OCI-LY7 (cell line): Measurements from ENCODE around the gene TRAPPC10. TPM values are rescaled to one million over a fixed set of nuclear protein-coding genes. Genes with fewer than 3 reads are reported as not detected.

Experiments used
- BruUV-seq: library from RNA; stranded (reverse); fragments of 400-500 nt; replicated peaks from 2 replicates; lab custom pipeline; 2021; lab: Mats Ljungman, UMichigan
- CTCF ChIA-PET: fragments of 300-600 bp; sonication (Branson Sonifier 250); formaldehyde crosslinking; loops from one replicate; lab custom pipeline; 2022; ENCODE audit warnings: antibody characterized with exemption; ENCODE audit not compliant: unreplicated experiment; lab: Charles Lee
- POLR2A ChIA-PET: fragments of 300-600 bp; sonication (Branson Sonifier 250); formaldehyde crosslinking; loops from one replicate; lab custom pipeline; 2022; ENCODE audit warnings: antibody characterized with exemption; lab: Charles Lee
- DNase-seq: peaks from one replicate; pipeline ENCODE4 v3.0.0-alpha.2; 2015; ENCODE audit warnings: low spot score
- H2AFZ ChIP-seq: fragments of 200-600 bp; sonication (generic), shearing (Covaris generic); 2 replicates; pipeline ENCODE4 v1.6.1; 2014; ENCODE audit warnings: mild to moderate bottlenecking, antibody characterized with exemption, low read length, moderate library complexity
- H3K27ac ChIP-seq: fragments of 200-600 bp; sonication (generic); 2 replicates; pipeline ENCODE4 v1.5.1; 2014; ENCODE audit warnings: mixed run types, low read depth, mild to moderate bottlenecking, moderate library complexity, low read length, inconsistent platforms; ENCODE audit not compliant: poor library complexity, severe bottlenecking
- H3K36me3 ChIP-seq: fragments of 200-600 bp; sonication (generic); 2 replicates; pipeline ENCODE4 v1.6.1; 2014; ENCODE audit warnings: mild to moderate bottlenecking, antibody characterized with exemption, low read length, moderate library complexity, mixed read lengths; ENCODE audit not compliant: insufficient read depth
- H3K4me1 ChIP-seq: fragments of 200-600 bp; sonication (generic); 2 replicates; pipeline ENCODE4 v1.5.1; 2014; ENCODE audit warnings: mild to moderate bottlenecking, low read length; ENCODE audit not compliant: insufficient read depth, poor library complexity, severe bottlenecking
- H3K4me2 ChIP-seq: fragments of 200-600 bp; sonication (generic); 2 replicates; pipeline ENCODE4 v1.6.1; 2014; ENCODE audit warnings: mild to moderate bottlenecking, low read length
- H3K4me3 ChIP-seq: fragments of 200-600 bp; sonication (generic); 2 replicates; pipeline ENCODE4 v1.5.1; 2014; ENCODE audit warnings: mild to moderate bottlenecking, low read depth, low read length; ENCODE audit not compliant: poor library complexity, severe bottlenecking
- H3K79me2 ChIP-seq: fragments of 200-600 bp; sonication (generic); 2 replicates; pipeline ENCODE4 v1.6.1; 2016; ENCODE audit warnings: low read depth, mild to moderate bottlenecking, low read length, moderate library complexity, mixed read lengths; ENCODE audit not compliant: insufficient read depth
- H3K9me2 ChIP-seq: fragments of 200-600 bp; sonication (generic); 2 replicates; pipeline ENCODE4 v1.6.1; 2016; ENCODE audit warnings: mild to moderate bottlenecking, low read length, mixed read lengths; ENCODE audit not compliant: insufficient read depth
- H3K9me3 ChIP-seq: fragments of 200-600 bp; sonication (generic); 2 replicates; pipeline ENCODE4 v1.6.1; 2014; ENCODE audit warnings: mild to moderate bottlenecking, mixed run types, low read length, mixed read lengths
- H4K20me1 ChIP-seq: fragments of 200-600 bp; sonication (generic); 2 replicates; pipeline ENCODE4 v1.6.1; 2014; ENCODE audit warnings: mild to moderate bottlenecking, antibody characterized with exemption, low read length, moderate library complexity, mixed read lengths; ENCODE audit not compliant: insufficient read depth
- EZH2phosphoT487 ChIP-seq: fragments of 200-600 bp; sonication (generic); IDR thresholded peaks from 2 replicates; pipeline ENCODE4 v1.6.1; 2018; ENCODE audit warnings: low read depth, borderline replicate concordance, mild to moderate bottlenecking, mixed run types, antibody characterized with exemption, low read length, moderate library complexity, mixed read lengths
- intact Hi-C: fragments of 100-400 bp; cut with micrococcal nuclease; formaldehyde crosslinking; loops from one replicate; pipeline ENCODE4 v1.10.0; 2022; ENCODE audit not compliant: unreplicated experiment
- total RNA-seq, 2 experiments: library from RNA; depleted of rRNA in 1 of 2; stranded (reverse); fragments of >200 nt in 1 of 2; shearing (Covaris generic) in 1 of 2; gene quantifications; 2 replicates each; pipeline ENCODE4 v1.2.3, GENCODE V29; 2014 to 2022
- TF ChIP-seq, protein P1 (sequence below): fragments of 200-600 bp; sonication (generic); conservative IDR thresholded peaks from 2 replicates; pipeline ENCODE4 v1.5.1; 2014; ENCODE audit warnings: mild to moderate bottlenecking, antibody characterized with exemption, low read length, moderate library complexity, mixed read lengths

Gene TRAPPC10
- total RNA-seq, 2 experiments from 2014 or later: 37.4 to 54.7 TPM

GRCh38 chr21:43971201-43971991 is 40.7 kb upstream of the TRAPPC10 start:
- ChIA-PET POLR2A (no interaction called here), CTCF (no interaction called here)
- intact Hi-C loops: no loop called here
- H3K4me3 ChIP-seq: no peak overlapping the region
- H3K4me2 ChIP-seq: no peak overlapping the region
- no peak overlapping the region for H2AFZ ChIP-seq
- no peak overlapping the region for H3K27ac ChIP-seq
- no peaks in the 10 kb centered on the region for H3K79me2 ChIP-seq
- no peaks in the 10 kb centered on the region for H3K4me1 ChIP-seq
- DNase-seq: no peak
- no TSS peak for BruUV-seq
- no peaks in the 10 kb centered on the region for H3K9me3 ChIP-seq
- no peaks in the 10 kb centered on the region for H3K9me2 ChIP-seq
- H3K36me3 ChIP-seq: no peaks in the 10 kb centered on the region
- no peak for TF ChIP-seq EZH2phosphoT487
- TF ChIP-seq, protein P1, sequence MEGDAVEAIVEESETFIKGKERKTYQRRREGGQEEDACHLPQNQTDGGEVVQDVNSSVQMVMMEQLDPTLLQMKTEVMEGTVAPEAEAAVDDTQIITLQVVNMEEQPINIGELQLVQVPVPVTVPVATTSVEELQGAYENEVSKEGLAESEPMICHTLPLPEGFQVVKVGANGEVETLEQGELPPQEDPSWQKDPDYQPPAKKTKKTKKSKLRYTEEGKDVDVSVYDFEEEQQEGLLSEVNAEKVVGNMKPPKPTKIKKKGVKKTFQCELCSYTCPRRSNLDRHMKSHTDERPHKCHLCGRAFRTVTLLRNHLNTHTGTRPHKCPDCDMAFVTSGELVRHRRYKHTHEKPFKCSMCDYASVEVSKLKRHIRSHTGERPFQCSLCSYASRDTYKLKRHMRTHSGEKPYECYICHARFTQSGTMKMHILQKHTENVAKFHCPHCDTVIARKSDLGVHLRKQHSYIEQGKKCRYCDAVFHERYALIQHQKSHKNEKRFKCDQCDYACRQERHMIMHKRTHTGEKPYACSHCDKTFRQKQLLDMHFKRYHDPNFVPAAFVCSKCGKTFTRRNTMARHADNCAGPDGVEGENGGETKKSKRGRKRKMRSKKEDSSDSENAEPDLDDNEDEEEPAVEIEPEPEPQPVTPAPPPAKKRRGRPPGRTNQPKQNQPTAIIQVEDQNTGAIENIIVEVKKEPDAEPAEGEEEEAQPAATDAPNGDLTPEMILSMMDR: no peak
- H4K20me1 ChIP-seq: no peaks in the 10 kb centered on the region

- no TSS peak for BruUV-seq
- ChIA-PET POLR2A (no interaction called here), CTCF (no interaction called here)
- Histone ChIP-seq H3K9me2 (no peaks in the 10 kb centered on the region), H3K4me3 (no peak overlapping the region), H3K79me2 (no peaks in the 10 kb centered on the region), H3K36me3 (no peaks in the 10 kb centered on the region), H3K4me1 (no peaks in the 10 kb centered on the region), H4K20me1 (no peaks in the 10 kb centered on the region), H3K4me2 (no peak overlapping the region), H3K9me3 (no peaks in the 10 kb centered on the region), H3K27ac (no peak overlapping the region), H2AFZ (no peak overlapping the region)
- intact Hi-C loops: no loop called here
- TF ChIP-seq, protein P1: no peak
- TF ChIP-seq EZH2phosphoT487: no peak
- DNase-seq: no peak
These were observed 40.2 kb upstream of the TRAPPC10 start for GRCh38 chr21:43971992-43972255.

- Histone ChIP-seq H3K79me2 (no peaks in the 10 kb centered on the region), H3K9me3 (no peaks in the 10 kb centered on the region), H3K27ac (no peak overlapping the region), H4K20me1 (no peaks in the 10 kb centered on the region), H3K36me3 (no peaks in the 10 kb centered on the region), H3K4me3 (no peak overlapping the region), H2AFZ (no peak overlapping the region), H3K9me2 (no peaks in the 10 kb centered on the region), H3K4me2 (no peak overlapping the region), H3K4me1 (no peaks in the 10 kb centered on the region)
- TF ChIP-seq EZH2phosphoT487: no peak
- TF ChIP-seq, protein P1: no peak
- BruUV-seq: no TSS peak
- ChIA-PET CTCF (no interaction called here), POLR2A (no interaction called here)
- intact Hi-C loops: no loop called here
- no peak for DNase-seq
These were observed 39.1 kb upstream of the TRAPPC10 start for GRCh38 chr21:43972850-43973633.
